Sigmoid colon (tissue), 7 donors: ENCODE results near the gene SCAANT1. TPM values are rescaled to one million over a fixed set of nuclear protein-coding genes. Genes with fewer than 3 reads are reported as not detected.

Experiments used
- DNase-seq: peaks from one replicate; pipeline ENCODE4 v3.0.0-alpha.2; 2019
- H3K27ac ChIP-seq, 4 donors: fragments of 200-600 bp; sonication (generic); one replicate each; pipeline ENCODE4 v1.5.1; 2016 to 2019; ENCODE audit warnings: mild to moderate bottlenecking in 1 of 4
- H3K27me3 ChIP-seq, 3 donors: fragments of 200-600 bp; sonication (generic); one replicate each; pipeline ENCODE4 v1.5.1; 2019; ENCODE audit warnings: mild to moderate bottlenecking in 1 of 3
- H3K36me3 ChIP-seq, 4 donors: fragments of 200-600 bp; sonication (generic); one replicate each; pipeline ENCODE4 v1.5.1; 2016 to 2019
- H3K4me1 ChIP-seq, 4 donors: fragments of 200-600 bp; sonication (generic); one replicate each; pipeline ENCODE4 v1.5.1; 2017 to 2019
- H3K4me3 ChIP-seq, 4 donors: fragments of 200-600 bp; sonication (generic); one replicate each; pipeline ENCODE4 v1.5.1; 2017 to 2019; ENCODE audit warnings: mild to moderate bottlenecking in 2 of 4, moderate library complexity in 1 of 4
- H3K9me3 ChIP-seq, 4 donors: fragments of 200-600 bp in 3 of 4; sonication (generic) in 3 of 4; one replicate each; pipeline versions ENCODE4 v1.5.1 to v1.6.1; 2013 to 2019
- EP300 ChIP-seq, 4 donors: sonication (generic); formaldehyde crosslinking; IDR thresholded peaks; one replicate each; pipeline ENCODE4 v1.6.1; 2017; ENCODE audit warnings: antibody characterized with exemption in 4 of 4
- POLR2A ChIP-seq, 2 donors: fragments of 450-650 bp; IDR thresholded peaks; one replicate each; pipeline ENCODE4 v1.6.1; 2016; ENCODE audit warnings: antibody characterized with exemption in 2 of 2, mild to moderate bottlenecking in 2 of 2, moderate library complexity in 2 of 2
- POLR2AphosphoS5 ChIP-seq, 4 donors: sonication (generic); formaldehyde crosslinking; IDR thresholded peaks; one replicate each; pipeline ENCODE4 v1.6.1; 2017; ENCODE audit warnings: antibody characterized with exemption in 4 of 4
- WGBS, 2 donors: extraction: QIAGEN DNeasy Blood & Tissue Kit; methylation state at CpG; one replicate each; pipeline ENCODE4 v1.1.7; 2013; 5-methylcytosine and 5-hydroxymethylcytosine counted together
- intact Hi-C: fragments of 100-400 bp; cut with DNase I; formaldehyde crosslinking; loops from one replicate; pipeline ENCODE4 v1.15.1; 2023
- polyA plus RNA-seq, 3 donors: library from polyadenylated mRNA; stranded (reverse); fragments of 200-250 nt; gene quantifications; one replicate each; pipeline ENCODE4 v1.2.3, GENCODE V29; 2013
- total RNA-seq, 4 donors: library from RNA; depleted of rRNA; stranded (reverse); fragments of >200 nt; gene quantifications; one replicate each; pipeline ENCODE4 v1.1.0, GENCODE V29; 2016
- TF ChIP-seq, protein P1 (sequence below), 4 experiments: fragments of 450-650 bp in 3 of 4; fragments of 200-600 bp in 1 of 4; IDR thresholded peaks; one replicate each; pipeline ENCODE4 v1.5.1; 2016 to 2019; ENCODE audit warnings: antibody characterized with exemption in 4 of 4, mild to moderate bottlenecking in 3 of 4, moderate library complexity in 2 of 4
- donor health status: healthy with polysubstance abuse.
- donor health status: Bipolar disorder and iron deficiency.
- donor health status: healthy.

The SCAANT1 gene
- total and polyA plus RNA-seq, 7 donors: not detected

DNA sequence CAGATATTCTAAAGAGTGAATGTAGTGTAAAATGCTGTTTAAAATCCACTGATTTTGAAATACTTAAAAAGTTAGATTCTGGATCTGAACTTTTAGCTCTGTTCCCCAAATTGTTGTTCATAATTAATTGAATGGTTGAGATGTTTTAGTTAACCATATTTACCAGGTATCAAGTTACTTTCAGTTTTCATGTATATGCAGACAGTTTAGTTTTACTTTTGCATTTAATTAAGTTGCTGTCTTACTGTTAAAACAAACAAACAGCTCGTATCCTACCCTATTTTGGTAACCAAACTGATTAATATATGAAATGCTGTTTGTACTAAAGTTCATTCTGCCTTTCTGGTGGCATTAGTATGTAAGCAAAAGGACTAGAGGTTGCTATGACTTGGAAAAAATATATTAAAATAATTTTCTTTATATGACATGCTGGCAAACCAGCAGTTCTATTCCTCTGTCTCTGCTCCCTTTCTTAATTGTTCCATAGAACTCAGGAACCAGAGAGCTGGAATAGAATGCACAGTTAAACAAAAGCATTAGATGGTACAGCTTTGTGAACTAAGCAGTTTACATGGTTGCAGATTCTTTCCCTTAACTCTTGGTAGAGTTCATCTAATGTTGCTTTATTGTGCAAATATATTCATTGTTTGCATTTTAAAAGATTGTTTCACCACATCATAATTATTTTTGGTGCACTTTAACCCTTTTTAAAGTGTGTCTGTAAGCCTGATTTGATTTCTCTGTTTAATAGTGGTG is 39.5 kb upstream of the SCAANT1 start:
- Histone ChIP-seq H3K27me3 (no peaks in the 10 kb centered on the region), H3K4me1 (peaks cover 0 to 54% (median 43%) of the 10 kb centered on the region in 4 donors), H3K36me3 (peaks cover 0 to 7% (median 0%) of the 10 kb centered on the region in 4 donors), H3K27ac (peak overlapping the region in 1 of 4 donors; percentile 24), H3K9me3 (no peaks in the 10 kb centered on the region), H3K4me3 (no peak overlapping the region)
- 33 to 40% methylated on average over 1 of the region's 1 CpG for WGBS, 2 donors
- intact Hi-C loops: no loop called here
- TF ChIP-seq, protein P1, sequence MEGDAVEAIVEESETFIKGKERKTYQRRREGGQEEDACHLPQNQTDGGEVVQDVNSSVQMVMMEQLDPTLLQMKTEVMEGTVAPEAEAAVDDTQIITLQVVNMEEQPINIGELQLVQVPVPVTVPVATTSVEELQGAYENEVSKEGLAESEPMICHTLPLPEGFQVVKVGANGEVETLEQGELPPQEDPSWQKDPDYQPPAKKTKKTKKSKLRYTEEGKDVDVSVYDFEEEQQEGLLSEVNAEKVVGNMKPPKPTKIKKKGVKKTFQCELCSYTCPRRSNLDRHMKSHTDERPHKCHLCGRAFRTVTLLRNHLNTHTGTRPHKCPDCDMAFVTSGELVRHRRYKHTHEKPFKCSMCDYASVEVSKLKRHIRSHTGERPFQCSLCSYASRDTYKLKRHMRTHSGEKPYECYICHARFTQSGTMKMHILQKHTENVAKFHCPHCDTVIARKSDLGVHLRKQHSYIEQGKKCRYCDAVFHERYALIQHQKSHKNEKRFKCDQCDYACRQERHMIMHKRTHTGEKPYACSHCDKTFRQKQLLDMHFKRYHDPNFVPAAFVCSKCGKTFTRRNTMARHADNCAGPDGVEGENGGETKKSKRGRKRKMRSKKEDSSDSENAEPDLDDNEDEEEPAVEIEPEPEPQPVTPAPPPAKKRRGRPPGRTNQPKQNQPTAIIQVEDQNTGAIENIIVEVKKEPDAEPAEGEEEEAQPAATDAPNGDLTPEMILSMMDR (IDR thresholded peaks at IDR 0.05): no peak
- no peak for TF ChIP-seq POLR2AphosphoS5 (IDR thresholded peaks at IDR 0.05)
- no peak for TF ChIP-seq EP300 (IDR thresholded peaks at IDR 0.05)
- no peak for TF ChIP-seq POLR2A (IDR thresholded peaks at IDR 0.05)
- no peak for DNase-seq

DNA sequence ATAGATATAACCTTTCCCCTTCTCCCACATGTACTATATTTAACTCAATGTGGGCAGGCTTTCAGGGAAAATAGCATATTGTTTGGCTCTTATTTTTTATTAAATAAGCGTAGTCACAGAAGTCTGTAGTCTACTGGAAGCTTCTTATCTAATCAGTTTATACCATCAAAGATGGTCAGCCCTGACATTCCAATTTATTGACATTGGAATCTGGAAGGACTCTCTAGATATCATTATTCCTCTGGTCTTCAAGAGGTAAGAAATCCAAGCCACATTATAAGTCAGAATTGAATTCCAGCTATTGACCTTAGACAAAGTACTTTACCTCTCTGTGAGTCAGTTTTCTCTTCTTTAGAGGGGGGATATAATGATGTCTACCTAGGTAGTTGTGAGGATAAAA is 38.5 kb upstream of the SCAANT1 start:
- WGBS, 2 donors: 92 to 98% methylated on average over 1 of the region's 1 CpG
- no peak for DNase-seq
- no peaks in the 10 kb centered on the region for H3K9me3 ChIP-seq
- H3K4me3 ChIP-seq: no peak overlapping the region
- TF ChIP-seq EP300 (IDR thresholded peaks at IDR 0.05) (no peak), POLR2AphosphoS5 (IDR thresholded peaks at IDR 0.05) (no peak), POLR2A (IDR thresholded peaks at IDR 0.05) (no peak)
- TF ChIP-seq, protein P1 (IDR thresholded peaks at IDR 0.05): no peak
- peak overlapping the region in 1 of 4 donors; percentile 24 for H3K27ac ChIP-seq
- peaks cover 0 to 7% (median 0%) of the 10 kb centered on the region in 4 donors for H3K36me3 ChIP-seq
- H3K27me3 ChIP-seq: no peaks in the 10 kb centered on the region
- peaks cover 0 to 54% (median 47%) of the 10 kb centered on the region in 4 donors for H3K4me1 ChIP-seq
- intact Hi-C loops: no loop called here

DNA sequence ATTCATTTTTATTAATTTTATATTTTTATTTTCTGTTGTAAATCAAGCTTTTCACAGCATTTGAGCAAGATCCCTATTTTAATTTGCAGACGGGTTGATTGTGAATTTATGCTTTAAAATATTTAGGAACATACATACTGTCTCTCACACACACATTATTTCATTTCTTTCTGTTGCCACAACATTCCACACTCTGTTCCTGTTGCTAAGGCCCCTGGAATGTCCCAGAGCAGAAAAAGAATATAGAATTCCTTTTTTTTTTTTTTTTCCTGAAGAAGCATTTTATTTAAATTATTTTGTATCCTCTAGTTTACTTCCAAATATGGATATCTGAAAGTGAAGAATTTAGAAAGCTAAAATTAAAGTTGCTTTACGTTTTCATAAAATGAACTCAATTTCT is 36.8 kb upstream of the SCAANT1 start:
- 79 to 95% methylated on average over 2 of the region's 2 CpGs for WGBS, 2 donors

DNA sequence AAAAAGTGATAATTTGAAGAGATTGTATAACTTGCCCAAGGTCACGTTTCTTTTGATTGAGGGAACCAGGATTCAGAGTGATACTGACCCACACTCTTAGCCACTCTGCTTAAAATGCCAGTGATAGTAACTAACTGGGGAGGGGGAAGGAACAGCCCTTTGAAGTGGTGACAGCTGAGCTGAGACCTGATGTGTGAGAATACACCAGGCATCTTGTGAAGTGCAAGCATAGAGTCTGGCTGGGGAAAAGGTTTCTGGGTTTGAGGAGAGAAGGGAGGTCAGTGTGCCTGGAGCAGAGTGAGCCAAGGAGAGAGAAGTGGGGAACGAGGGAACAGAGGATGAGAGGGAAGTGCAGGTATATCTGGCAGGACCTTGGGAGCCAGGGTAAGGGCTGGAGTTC is 35.4 kb upstream of the SCAANT1 start:
- WGBS, 2 donors: 75 to 93% methylated on average over 2 of the region's 2 CpGs
- Histone ChIP-seq H3K27ac (peak overlapping the region in 1 of 4 donors; percentile 14), H3K27me3 (no peaks in the 10 kb centered on the region), H3K4me1 (peaks cover 0 to 64% (median 57%) of the 10 kb centered on the region in 4 donors), H3K9me3 (no peaks in the 10 kb centered on the region), H3K4me3 (no peak overlapping the region), H3K36me3 (no peaks in the 10 kb centered on the region)
- TF ChIP-seq POLR2A (IDR thresholded peaks at IDR 0.05) (no peak), EP300 (IDR thresholded peaks at IDR 0.05) (no peak), POLR2AphosphoS5 (IDR thresholded peaks at IDR 0.05) (no peak)
- TF ChIP-seq, protein P1 (IDR thresholded peaks at IDR 0.05): no peak
- intact Hi-C loops: no loop called here
- no peak for DNase-seq

More for the DNA sequence above, 36.8 kb upstream of the SCAANT1 start:
- Histone ChIP-seq H3K27ac (peak overlapping the region in 3 of 4 donors; percentile 14 to 32 (median 25)), H3K4me1 (peaks cover 0 to 64% (median 59%) of the 10 kb centered on the region in 4 donors), H3K27me3 (no peaks in the 10 kb centered on the region), H3K4me3 (no peak overlapping the region), H3K36me3 (peaks cover 0 to 5% (median 0%) of the 10 kb centered on the region in 4 donors), H3K9me3 (no peaks in the 10 kb centered on the region)
- no peak for DNase-seq
- intact Hi-C loops: no loop called here
- TF ChIP-seq POLR2A (IDR thresholded peaks at IDR 0.05) (no peak), EP300 (IDR thresholded peaks at IDR 0.05) (no peak), POLR2AphosphoS5 (IDR thresholded peaks at IDR 0.05) (no peak)
- TF ChIP-seq, protein P1 (IDR thresholded peaks at IDR 0.05): no peak
